ENCODE data around the gene CFAP46. TPM values are rescaled to one million over a fixed set of nuclear protein-coding genes. Genes with fewer than 3 reads are reported as not detected.

The CFAP46 gene
- total and polyA plus RNA-seq, 9 of the 15 experiments (the other 6 are each of a cell fraction or from before 2014, with no cell fraction given): not detected

- TF ChIP-seq REST (IDR thresholded peaks at IDR 0.05; ENCODE audit: borderline replicate concordance) (no peak), REST (CRISPR knock-in tag; IDR thresholded peaks at IDR 0.05; ENCODE audit: low read depth) (no peak), HOXB6 (CRISPR knock-in tag; IDR thresholded peaks at IDR 0.05; ENCODE audit: borderline replicate concordance) (no peak), JUNB (CRISPR knock-in tag; conservative IDR thresholded peaks at IDR 0.05) (no peak), ZBTB33 (CRISPR knock-in tag; IDR thresholded peaks at IDR 0.05) (no peak), ARID1B (IDR thresholded peaks at IDR 0.05) (no peak), EHMT2 (IDR thresholded peaks at IDR 0.05) (no peak), ZNF407 (IDR thresholded peaks at IDR 0.05; ENCODE audit: low read depth) (no peak), HDAC1 (IDR thresholded peaks at IDR 0.05) (no peak), XRCC3 (IDR thresholded peaks at IDR 0.05) (no peak), FOXJ2 (tag; IDR thresholded peaks at IDR 0.05) (no peak)
Observed at GRCh38 chr10:132929480-132929879, 12.9 kb downstream of the CFAP46 start (continued).
